PC-3 (cell line): ENCODE measurements around the gene ADCY2. TPM values are rescaled to one million over a fixed set of nuclear protein-coding genes. Genes with fewer than 3 reads are reported as not detected.

Experiments
- ATAC-seq: fragments of 200-7000 bp; cut with Tn5 transposase; 2 replicates; pipeline ENCODE4 v1.9.1; 2020; ENCODE audit warnings: mild to moderate bottlenecking, moderate library complexity
- BruUV-seq: library from RNA; stranded (reverse); fragments of 400-500 nt; replicated peaks from 2 replicates; lab custom pipeline; 2021; lab: Mats Ljungman, UMichigan
- CTCF ChIA-PET: fragments of 300-600 bp; sonication (Branson Sonifier 250); formaldehyde crosslinking; loops from one replicate; lab custom pipeline; 2022; ENCODE audit warnings: antibody characterized with exemption; lab: Charles Lee
- POLR2A ChIA-PET: fragments of 300-600 bp; sonication (Branson Sonifier 250); formaldehyde crosslinking; loops from one replicate; lab custom pipeline; 2022; ENCODE audit warnings: antibody characterized with exemption; ENCODE audit not compliant: unreplicated experiment; lab: Charles Lee
- DNase-seq: peaks from one replicate; pipeline ENCODE4 v3.0.0-alpha.2; 2015
- H2AFZ ChIP-seq: fragments of 300-600 bp; sonication (generic); 2 replicates; pipeline ENCODE4 v1.6.0; 2016; ENCODE audit warnings: antibody characterized with exemption, low read length
- H3F3A ChIP-seq: fragments of 300-600 bp; sonication (generic); one replicate; pipeline ENCODE4 v1.6.0; 2017; ENCODE audit warnings: antibody characterized with exemption, low read length, control low read depth, mild to moderate bottlenecking; ENCODE audit not compliant: unreplicated experiment
- H3K27ac ChIP-seq: fragments of 300-600 bp; sonication (generic); 2 replicates; pipeline ENCODE4 v1.5.1; 2016; ENCODE audit warnings: mild to moderate bottlenecking, low read length
- H3K27me3 ChIP-seq: fragments of 300-600 bp; sonication (generic); 2 replicates; pipeline ENCODE4 v1.6.1; 2016; ENCODE audit warnings: low read length, mixed read lengths
- H3K36me3 ChIP-seq: fragments of 300-600 bp; sonication (generic); 2 replicates; pipeline ENCODE4 v1.6.1; 2016; ENCODE audit warnings: low read depth, mixed run types, low read length, mixed read lengths
- H3K4me1 ChIP-seq: fragments of 300-600 bp; sonication (generic); 2 replicates; pipeline ENCODE4 v1.5.1; 2016; ENCODE audit warnings: low read length; ENCODE audit not compliant: insufficient read depth
- H3K4me2 ChIP-seq: fragments of 300-600 bp; sonication (generic); 2 replicates; pipeline ENCODE4 v1.6.0; 2016; ENCODE audit warnings: low read length
- H3K4me3 ChIP-seq: fragments of 300-600 bp; sonication (generic); 2 replicates; pipeline ENCODE4 v1.5.1; 2016; ENCODE audit warnings: mild to moderate bottlenecking, low read length, mixed read lengths
- H3K79me2 ChIP-seq: fragments of 300-600 bp; sonication (generic); 2 replicates; pipeline ENCODE4 v1.6.1; 2017; ENCODE audit warnings: low read length, mixed read lengths
- H3K9ac ChIP-seq: fragments of 300-600 bp; sonication (generic); 2 replicates; pipeline ENCODE4 v1.6.0; 2016; ENCODE audit warnings: mild to moderate bottlenecking, low read length
- H3K9me2 ChIP-seq: fragments of 300-600 bp; sonication (generic); replicated peaks from 2 replicates; pipeline ENCODE4 v1.6.1; 2016; ENCODE audit warnings: mixed run types, low read length, mixed read lengths
- H3K9me3 ChIP-seq: fragments of 300-600 bp; sonication (generic); 2 replicates; pipeline ENCODE4 v1.6.1; 2016; ENCODE audit warnings: low read length, mixed read lengths
- H4K20me1 ChIP-seq: fragments of 300-600 bp; sonication (generic); 2 replicates; pipeline ENCODE4 v1.6.1; 2016; ENCODE audit warnings: low read length, mixed read lengths
- EZH2 ChIP-seq: fragments of 300-600 bp; sonication (generic); IDR thresholded peaks from one replicate; pipeline ENCODE4 v1.6.1; 2017; ENCODE audit warnings: antibody characterized with exemption, mild to moderate bottlenecking, low read length; ENCODE audit not compliant: unreplicated experiment
- EZH2phosphoT487 ChIP-seq: fragments of 300-600 bp; sonication (generic); IDR thresholded peaks from 2 replicates; pipeline ENCODE4 v1.6.1; 2018; ENCODE audit warnings: mild to moderate bottlenecking, antibody characterized with exemption, low read length, borderline replicate concordance
- intact Hi-C: fragments of 100-400 bp; cut with micrococcal nuclease; formaldehyde crosslinking; loops from 2 replicates; pipeline ENCODE4 v1.9.0; 2023
- total RNA-seq: library from RNA; depleted of rRNA; stranded (reverse); fragments of >200 nt; gene quantifications from 2 replicates; pipeline ENCODE4 v1.2.3, GENCODE V29; 2014
- TF ChIP-seq, protein P1 (sequence below): fragments of 300-600 bp; sonication (generic); conservative IDR thresholded peaks from 2 replicates; pipeline ENCODE4 v1.5.1; 2017; ENCODE audit warnings: antibody characterized with exemption, low read depth, mild to moderate bottlenecking, low read length

Gene ADCY2
- total RNA-seq, 1 experiment from 2014 or later: not detected

DNA sequence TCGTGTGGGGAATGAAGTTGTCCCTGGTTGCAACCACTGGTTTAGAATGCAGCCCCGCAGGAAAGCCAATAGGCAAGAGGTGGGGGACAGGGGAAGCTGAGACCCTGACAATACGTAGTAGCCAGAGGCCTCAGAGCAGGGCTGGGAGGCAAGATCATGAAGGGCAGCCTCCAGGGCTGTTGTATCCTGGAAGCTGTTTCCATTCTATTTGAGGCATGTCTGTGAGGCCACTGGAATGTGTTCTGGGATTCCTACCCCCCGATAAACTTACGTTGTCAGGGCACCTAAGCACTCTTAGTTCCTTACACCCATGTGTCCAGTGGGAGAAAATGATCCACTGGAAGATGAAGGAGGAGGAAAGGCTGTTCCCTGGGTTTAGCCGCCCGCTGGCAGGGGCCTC is 277.7 kb downstream of the ADCY2 start:
- ATAC-seq: no peak

DNA sequence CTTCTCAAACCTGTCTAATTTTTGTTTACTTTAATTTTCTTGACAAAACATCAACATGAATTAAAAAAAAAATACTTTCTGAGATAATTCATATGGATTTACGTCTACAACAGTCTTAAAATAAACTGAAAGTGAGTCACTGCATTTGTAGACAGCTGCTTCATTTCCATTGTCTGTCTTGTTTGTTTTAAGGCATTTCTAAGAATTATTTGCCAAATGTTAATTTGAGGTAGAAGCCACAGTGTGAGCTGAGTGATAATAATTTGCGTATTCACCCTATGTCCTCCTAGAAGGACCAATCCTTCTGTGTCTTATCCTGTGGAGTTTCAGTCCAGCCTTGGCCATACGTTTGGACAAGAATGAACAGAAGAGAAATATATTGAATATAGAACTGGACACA is 280.5 kb downstream of the ADCY2 start:
- Histone ChIP-seq H2AFZ (no peak overlapping the region), H3K9ac (no peak overlapping the region), H3K27me3 (peaks cover 42% of the 10 kb centered on the region), H3K27ac (no peak overlapping the region), H3K4me1 (no peaks in the 10 kb centered on the region), H3K9me2 (no peaks in the 10 kb centered on the region), H4K20me1 (no peaks in the 10 kb centered on the region), H3K79me2 (no peaks in the 10 kb centered on the region), H3K4me2 (no peak overlapping the region), H3K9me3 (0 out of 2 replicates have a peak, but pooled peaks cover 5% of the 10 kb centered on the region), H3K36me3 (no peaks in the 10 kb centered on the region), H3F3A (no peaks in the 10 kb centered on the region), H3K4me3 (no peak overlapping the region)
- ChIA-PET POLR2A (no interaction called here), CTCF (no interaction called here)
- intact Hi-C loops: no loop called here
- no peak for DNase-seq
- no peak for ATAC-seq
- TF ChIP-seq EZH2phosphoT487 (no peak), EZH2 (no peak)
- TF ChIP-seq, protein P1, sequence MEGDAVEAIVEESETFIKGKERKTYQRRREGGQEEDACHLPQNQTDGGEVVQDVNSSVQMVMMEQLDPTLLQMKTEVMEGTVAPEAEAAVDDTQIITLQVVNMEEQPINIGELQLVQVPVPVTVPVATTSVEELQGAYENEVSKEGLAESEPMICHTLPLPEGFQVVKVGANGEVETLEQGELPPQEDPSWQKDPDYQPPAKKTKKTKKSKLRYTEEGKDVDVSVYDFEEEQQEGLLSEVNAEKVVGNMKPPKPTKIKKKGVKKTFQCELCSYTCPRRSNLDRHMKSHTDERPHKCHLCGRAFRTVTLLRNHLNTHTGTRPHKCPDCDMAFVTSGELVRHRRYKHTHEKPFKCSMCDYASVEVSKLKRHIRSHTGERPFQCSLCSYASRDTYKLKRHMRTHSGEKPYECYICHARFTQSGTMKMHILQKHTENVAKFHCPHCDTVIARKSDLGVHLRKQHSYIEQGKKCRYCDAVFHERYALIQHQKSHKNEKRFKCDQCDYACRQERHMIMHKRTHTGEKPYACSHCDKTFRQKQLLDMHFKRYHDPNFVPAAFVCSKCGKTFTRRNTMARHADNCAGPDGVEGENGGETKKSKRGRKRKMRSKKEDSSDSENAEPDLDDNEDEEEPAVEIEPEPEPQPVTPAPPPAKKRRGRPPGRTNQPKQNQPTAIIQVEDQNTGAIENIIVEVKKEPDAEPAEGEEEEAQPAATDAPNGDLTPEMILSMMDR: no peak
- no TSS peak for BruUV-seq

More for the DNA sequence above, 277.7 kb downstream of the ADCY2 start:
- no TSS peak for BruUV-seq
- no peaks in the 10 kb centered on the region for H3K9me2 ChIP-seq
- no peak overlapping the region for H2AFZ ChIP-seq
- no peak overlapping the region for H3K4me2 ChIP-seq
- no peaks in the 10 kb centered on the region for H3K4me1 ChIP-seq
- no peak overlapping the region for H3K9ac ChIP-seq
- no peak overlapping the region for H3K4me3 ChIP-seq
- peaks cover 55% of the 10 kb centered on the region for H3K27me3 ChIP-seq
- H3K27ac ChIP-seq: no peak overlapping the region
- no peak for DNase-seq
- ChIA-PET CTCF (no interaction called here), POLR2A (no interaction called here)
- intact Hi-C loops: no loop called here
- H3K79me2 ChIP-seq: no peaks in the 10 kb centered on the region
- TF ChIP-seq, protein P1: no peak
- TF ChIP-seq EZH2 (no peak), EZH2phosphoT487 (no peak)
- H3F3A ChIP-seq: no peaks in the 10 kb centered on the region
- H3K9me3 ChIP-seq: 0 out of 2 replicates have a peak, but pooled peaks cover 5% of the 10 kb centered on the region
- H4K20me1 ChIP-seq: no peaks in the 10 kb centered on the region
- H3K36me3 ChIP-seq: no peaks in the 10 kb centered on the region

DNA sequence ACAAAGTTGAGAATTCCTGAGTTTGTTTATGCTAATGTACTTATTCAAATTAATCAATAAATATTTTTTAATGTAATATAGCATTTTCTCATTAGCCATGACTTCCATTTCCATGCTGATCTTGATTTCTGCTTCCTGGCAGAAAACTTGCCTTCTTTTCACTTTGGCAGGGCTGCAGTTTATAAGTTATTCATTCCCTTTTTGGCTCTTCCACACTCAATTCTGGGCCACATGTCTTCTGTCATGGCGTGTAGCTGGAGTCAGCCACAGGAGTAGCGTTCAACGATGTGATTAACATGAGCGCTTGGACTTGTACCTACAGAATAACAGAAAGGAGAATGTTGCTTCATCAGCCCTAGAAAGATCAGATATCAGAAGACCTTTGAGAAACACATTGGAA is 282.1 kb downstream of the ADCY2 start:
- ATAC-seq: no peak
- POLR2A ChIA-PET: no interaction called here
- Histone ChIP-seq H3K36me3 (no peaks in the 10 kb centered on the region), H3F3A (no peaks in the 10 kb centered on the region), H3K4me1 (no peaks in the 10 kb centered on the region), H3K9me2 (no peaks in the 10 kb centered on the region), H3K27ac (no peak overlapping the region), H3K9ac (no peak overlapping the region), H4K20me1 (no peaks in the 10 kb centered on the region), H3K4me3 (no peak overlapping the region), H3K9me3 (0 out of 2 replicates have a peak, but pooled peaks cover 5% of the 10 kb centered on the region), H3K4me2 (no peak overlapping the region), H2AFZ (no peak overlapping the region), H3K27me3 (peaks cover 45% of the 10 kb centered on the region), H3K79me2 (no peaks in the 10 kb centered on the region)
- BruUV-seq: no TSS peak
- CTCF ChIA-PET: no interaction called here
- TF ChIP-seq, protein P1: no peak
- TF ChIP-seq EZH2 (no peak), EZH2phosphoT487 (no peak)
- no peak for DNase-seq
- intact Hi-C loops: no loop called here
